Skeletal muscle cell (primary cell): ENCODE data around the gene USHBP1.
"Not testable (repeated sequence)": the region's sequence is repeated elsewhere in the genome, so short reads cannot be mapped to it uniquely, and the experiment has no call there.

Experiments
- DNase-seq: peaks from one replicate; pipeline ENCODE4 v3.0.0-alpha.2; 2010; ENCODE audit warnings: low read depth
- H3K4me3 ChIP-seq: 2 replicates; pipeline ENCODE4 v1.5.1; 2011; ENCODE audit warnings: low read depth, mild to moderate bottlenecking, control low read depth, low read length, moderate library complexity

The USHBP1 gene

DNA sequence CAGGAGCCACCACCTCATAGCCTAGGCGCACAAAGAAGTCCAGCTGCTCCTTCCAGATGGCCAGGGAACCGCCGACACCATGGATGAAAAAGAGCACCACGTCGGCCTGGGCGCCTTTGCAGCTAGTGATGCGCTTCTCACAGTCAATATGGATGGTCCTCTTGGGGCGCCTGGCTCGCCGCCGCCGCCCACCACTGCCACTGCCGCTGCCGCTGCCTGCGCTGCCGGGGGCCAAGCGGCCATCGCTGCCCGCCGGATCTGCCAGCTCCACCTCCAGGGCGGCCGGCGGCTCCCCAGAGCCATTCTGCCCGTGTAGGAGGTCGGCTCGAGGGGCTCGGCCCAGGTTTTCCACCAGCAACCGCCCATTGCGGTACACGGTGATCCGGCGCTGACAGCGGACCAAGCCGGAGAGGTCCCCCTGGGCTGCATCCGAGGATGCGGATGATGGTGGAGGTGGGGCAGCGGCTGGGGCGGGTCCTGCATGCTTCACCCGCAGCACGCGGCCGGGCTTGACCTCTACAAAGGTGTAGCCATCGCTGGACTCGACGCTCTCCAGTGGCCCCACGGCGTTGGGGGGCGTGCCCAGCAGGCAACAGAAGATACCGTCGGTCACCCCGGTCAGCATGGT lies 36.6 kb upstream of the USHBP1 start:
- DNase-seq = no peak

DNA sequence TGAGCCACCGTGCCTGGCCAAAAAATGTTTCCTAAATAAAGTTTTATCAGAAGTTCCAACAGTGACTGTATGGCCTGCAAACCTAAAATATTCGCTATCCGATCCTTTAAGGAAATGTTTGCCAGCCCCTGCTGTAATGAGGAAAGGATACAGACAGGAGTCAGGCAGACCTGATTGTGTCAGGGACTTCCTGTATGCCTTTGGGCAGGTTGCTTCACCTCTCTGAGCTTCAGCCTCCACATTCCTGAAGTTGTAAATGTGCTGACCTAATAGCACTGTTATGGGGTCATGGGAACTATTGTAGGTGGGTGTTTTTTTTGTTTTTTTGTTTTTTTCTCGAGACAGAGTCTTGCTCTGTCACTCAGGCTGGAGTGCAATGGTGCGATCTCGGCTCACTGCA lies 32.4 kb upstream of the USHBP1 start:
- H3K4me3 ChIP-seq = no peak overlapping the region
- no peak for DNase-seq

More for the DNA sequence above, 36.6 kb upstream of the USHBP1 start:
- no peak overlapping the region for H3K4me3 ChIP-seq

- no peak for DNase-seq
- H3K4me3 ChIP-seq = no peak overlapping the region
Measured at GRCh38 chr19:17296273-17296672, 31.7 kb upstream of the USHBP1 start.

DNA sequence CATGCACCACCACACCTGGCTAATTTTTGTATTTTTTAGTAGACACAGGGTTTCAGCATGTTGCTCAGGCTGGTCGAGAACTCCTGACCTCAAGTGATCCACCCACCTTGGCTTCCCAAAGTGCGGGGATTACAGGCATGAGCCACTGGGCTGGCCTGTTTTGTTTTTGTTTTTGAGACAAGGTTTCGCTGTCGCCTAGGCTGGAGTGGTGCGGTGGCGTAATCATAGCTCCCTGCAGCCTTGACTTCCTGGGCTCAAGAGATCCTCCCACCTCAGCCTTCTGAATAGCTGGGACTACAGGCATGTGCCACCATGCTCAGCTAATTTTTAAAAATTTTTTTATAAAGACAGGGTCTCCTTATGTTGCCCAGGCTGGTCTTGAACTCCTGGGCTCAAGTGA lies 31.0 kb upstream of the USHBP1 start:
- not testable (repeated sequence) for DNase-seq, H3K4me3 ChIP-seq

GRCh38 chr19:17294051-17294891 lies 29.7 kb upstream of the USHBP1 start:
- DNase-seq = no peak
- H3K4me3 ChIP-seq = no peak overlapping the region

GRCh38 chr19:17293605-17294004 lies 29.1 kb upstream of the USHBP1 start:
- no peak overlapping the region for H3K4me3 ChIP-seq
- DNase-seq = no peak

GRCh38 chr19:17292301-17293074 lies 27.9 kb upstream of the USHBP1 start:
- peak; percentile 60 for DNase-seq
- H3K4me3 ChIP-seq = peak overlapping the region; percentile 62

- peak; percentile 75 for DNase-seq
- peak overlapping the region; percentile 29 for H3K4me3 ChIP-seq
Measured at GRCh38 chr19:17289489-17289888, 24.9 kb upstream of the USHBP1 start.

- no peak overlapping the region for H3K4me3 ChIP-seq
- DNase-seq = no peak
Measured at GRCh38 chr19:17286752-17287151, 22.2 kb upstream of the USHBP1 start.

DNA sequence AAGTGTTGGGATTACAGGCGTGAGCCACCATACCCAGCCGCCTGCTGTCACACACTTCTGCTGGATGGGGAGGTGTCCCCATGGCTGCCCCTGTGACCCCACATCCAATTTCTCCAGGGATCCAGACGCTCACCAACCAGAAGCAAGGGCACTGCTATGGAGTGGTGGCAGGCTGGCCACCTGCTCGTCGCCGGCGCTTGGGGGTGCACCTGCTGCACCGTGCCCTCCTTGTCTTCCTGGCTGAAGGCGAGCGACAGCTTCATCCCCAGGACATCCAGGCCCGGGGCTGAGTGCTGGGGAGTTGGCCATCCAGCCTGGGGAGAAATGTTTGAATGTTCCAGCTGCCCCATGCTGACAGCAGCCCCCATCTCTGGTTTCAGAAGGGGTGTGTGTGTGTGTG lies 21.7 kb upstream of the USHBP1 start:
- no peak overlapping the region for H3K4me3 ChIP-seq
- no peak for DNase-seq

DNA sequence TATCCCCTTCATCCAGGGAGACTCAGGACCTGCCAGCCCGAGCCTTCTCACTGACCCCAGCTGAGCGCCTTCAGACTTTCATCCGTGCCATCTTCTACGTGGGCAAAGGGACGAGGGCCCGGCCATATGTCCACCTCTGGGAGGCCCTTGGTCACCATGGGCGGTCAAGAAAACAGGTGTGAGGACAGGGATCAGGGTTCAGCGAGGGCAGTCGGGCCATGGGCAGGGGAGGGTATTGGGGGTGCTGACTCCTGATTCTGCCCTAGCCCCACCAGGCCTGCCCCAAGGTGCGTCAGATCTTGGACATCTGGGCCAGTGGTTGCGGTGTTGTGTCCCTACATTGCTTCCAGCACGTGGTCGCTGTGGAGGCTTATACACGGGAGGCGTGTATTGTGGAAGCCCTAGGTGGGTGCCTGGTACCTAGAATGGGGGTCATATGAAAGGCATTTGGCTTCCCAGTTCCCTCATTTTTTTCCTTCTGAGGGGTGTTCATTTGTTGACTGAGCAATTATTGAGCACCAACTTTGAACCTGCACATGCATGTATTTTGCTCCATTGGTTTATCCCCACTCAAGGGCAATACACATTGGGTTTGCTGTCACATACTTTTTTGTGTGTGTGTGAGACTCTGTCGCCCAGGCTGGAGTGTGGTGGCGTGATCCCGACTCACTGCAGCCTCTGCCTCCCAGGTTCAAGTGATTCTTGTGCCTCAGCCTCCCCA lies 21.0 kb upstream of the USHBP1 start:
- H3K4me3 ChIP-seq = no peak overlapping the region
- no peak for DNase-seq

DNA sequence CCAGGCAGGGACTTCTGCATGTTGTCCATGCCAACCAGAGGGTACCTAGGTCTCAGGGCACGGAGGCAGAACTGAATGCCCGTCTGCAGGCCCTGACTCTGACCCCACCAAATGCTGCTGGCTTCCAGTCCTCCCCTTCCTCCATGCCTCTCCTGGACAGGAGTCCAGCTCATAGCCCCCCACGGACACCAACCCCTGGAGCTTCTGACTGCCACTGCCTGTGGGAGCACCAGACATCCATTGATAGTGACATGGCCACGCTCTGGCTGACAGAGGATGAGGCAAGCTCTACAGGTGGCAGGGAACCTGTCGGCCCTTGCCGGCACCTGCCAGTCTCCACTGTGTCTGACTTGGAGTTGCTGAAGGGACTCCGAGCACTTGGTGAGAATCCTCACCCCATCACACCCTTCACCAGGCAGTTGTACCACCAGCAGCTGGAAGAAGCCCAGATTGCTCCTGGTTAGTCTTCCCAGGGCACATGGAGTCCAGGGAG lies 19.0 kb upstream of the USHBP1 start:
- H3K4me3 ChIP-seq = no peak overlapping the region
- DNase-seq = no peak

DNA sequence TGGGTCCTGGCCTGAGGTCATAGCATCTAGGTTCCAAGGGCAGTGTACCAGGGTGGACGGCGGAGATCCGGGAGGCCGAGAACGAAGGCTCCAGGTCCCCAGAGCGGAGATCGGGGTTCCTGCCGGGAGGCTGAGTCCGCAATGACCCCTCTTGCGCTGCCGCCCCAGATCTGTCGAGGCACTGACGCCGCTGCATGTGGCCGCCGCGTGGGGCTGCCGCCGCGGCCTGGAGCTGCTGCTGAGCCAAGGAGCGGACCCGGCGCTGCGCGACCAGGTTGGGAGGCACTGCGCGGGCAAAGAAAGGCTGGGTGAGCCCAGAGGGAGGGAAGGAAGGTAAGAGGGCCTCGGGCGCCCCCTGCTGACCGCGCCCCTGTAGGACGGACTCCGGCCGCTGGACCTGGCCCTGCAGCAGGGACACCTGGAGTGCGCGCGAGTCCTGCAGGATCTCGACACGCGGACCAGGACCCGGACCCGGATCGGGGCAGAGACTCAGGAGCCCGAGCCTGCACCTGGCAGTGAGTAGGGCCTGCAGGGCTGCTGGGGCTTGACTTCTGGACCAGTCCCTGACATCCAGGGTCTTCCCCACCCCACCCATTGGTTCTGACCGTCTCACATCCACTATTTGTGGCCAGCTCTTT lies 18.1 kb upstream of the USHBP1 start:
- peak overlapping the region; percentile 45 for H3K4me3 ChIP-seq
- peak; percentile 22 for DNase-seq

- H3K4me3 ChIP-seq = peak within 1 kb of the TSS; percentile 45
- DNase-seq = no peak
Measured at GRCh38 chr19:17281391-17282304, 17.1 kb upstream of the USHBP1 start, which contains the start of gene ANKLE1. Gene ANKLE1 (plus strand): TSS chr19:17281901. CDS start chr19:17281921, 20 bp downstream.

DNA sequence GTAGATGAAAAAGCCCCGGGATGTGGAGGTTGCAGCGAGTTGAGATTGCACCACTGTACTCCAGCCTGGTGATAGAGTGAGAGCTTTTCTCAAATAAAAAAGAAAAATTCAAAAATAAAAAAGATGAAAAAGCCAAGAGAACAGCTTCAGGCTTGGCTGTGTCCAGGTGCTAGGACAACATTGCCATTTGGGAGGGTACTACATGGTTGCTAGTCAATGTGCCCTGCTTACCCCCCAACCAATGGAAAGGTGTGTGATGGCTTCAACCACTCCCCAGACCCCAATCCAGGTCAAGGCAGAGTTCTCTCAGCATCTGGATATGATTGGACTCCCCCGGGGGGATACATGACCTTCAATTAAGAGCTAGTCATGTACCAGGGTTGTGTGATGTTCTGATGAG lies 14.9 kb upstream of the USHBP1 start:
- DNase-seq = no peak
- H3K4me3 ChIP-seq = no peak overlapping the region

DNA sequence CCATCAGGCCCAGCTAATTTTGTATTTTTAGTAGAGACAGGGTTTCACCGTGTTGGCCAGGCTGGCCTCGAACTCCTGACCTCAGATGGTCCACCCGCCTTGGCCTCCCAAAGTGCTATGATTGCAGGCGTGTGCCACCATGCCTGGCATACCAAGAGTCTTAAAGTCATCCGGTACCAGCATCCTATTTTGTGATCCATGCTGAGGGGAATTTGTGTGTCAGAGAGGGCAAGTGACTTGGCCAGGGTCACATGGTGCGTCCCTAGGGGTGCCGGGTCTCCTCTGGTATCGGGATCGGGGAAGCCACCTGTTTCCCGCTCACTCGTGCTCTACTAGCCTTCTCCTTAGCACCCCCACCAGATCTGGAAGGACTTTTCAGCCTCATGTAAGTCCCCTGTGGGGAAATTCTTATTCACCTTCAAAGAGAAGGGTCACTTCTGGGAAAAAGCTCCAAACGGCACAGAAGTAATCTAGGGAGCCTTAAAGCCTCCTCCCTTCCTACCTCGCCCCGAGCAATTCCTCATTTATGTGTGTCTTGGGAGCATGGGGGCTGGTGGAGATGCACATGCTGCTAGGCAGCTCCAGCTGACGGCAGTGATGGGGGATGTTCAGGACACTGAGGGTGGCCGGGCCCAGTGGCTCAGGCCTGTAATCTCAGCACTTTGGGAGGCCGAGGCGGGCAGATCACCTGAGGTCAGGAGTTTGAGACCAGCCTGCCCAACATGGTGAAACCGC lies 11.1 kb upstream of the USHBP1 start:
- no peak for DNase-seq
- no peak overlapping the region for H3K4me3 ChIP-seq

DNA sequence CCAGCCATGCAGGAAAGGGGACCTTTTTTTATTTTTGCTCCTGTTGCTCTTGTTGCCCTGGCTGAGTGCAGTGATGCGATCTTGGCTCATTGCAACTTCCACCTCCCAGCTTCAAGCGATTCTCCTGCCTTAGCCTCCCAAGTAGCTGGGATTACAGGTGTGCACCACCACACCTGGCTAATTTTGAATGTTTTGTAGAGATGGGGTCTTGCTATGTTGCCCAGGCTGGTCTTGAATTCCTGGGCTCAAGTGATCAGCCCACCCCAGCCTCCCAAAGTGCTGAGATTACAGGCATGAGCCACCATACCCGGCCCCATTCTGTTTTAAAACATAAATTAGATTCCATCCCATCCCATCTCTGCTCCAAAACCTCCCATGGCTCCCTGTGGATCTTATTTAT lies 10.3 kb upstream of the USHBP1 start:
- not testable (repeated sequence) for DNase-seq, H3K4me3 ChIP-seq
